ENCODE results near the gene FAM50B.

The FAM50B gene

DNA sequence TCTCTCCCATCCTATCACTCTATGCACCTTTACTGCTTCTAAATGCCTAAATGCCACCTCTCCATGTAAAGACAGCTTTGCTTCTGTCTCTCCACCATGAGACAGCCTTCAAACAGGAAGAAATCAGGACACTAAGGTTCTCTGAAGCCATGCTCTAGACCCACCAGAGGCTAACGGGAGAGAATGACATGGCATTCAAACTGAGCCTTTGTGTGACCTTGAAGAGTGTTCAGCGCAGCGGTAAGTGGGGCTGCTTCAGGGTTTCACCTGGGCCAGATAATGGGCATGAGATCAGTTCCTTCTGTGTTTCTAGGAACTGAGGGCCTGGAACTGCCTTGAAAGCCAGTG, 20.1 kb downstream of the FAM50B start:
- Histone ChIP-seq H3K9me2 (replicated peaks; ENCODE audit: insufficient read depth, low read length) (no peaks in the 10 kb centered on the region), H3K36me3 (ENCODE audit: low read length) (no peaks in the 10 kb centered on the region), H3K4me2 (ENCODE audit: low read depth, low read length, poor library complexity, severe bottlenecking) (no peak overlapping the region), H2AFZ (ENCODE audit: low read depth, low read length, severe bottlenecking) (no peak overlapping the region), H3K4me3 (ENCODE audit: insufficient read depth, low read length, poor library complexity, severe bottlenecking) (no peak overlapping the region), H3K79me2 (ENCODE audit: insufficient read depth, low read length) (no peaks in the 10 kb centered on the region), H3K9me3 (ENCODE audit: insufficient read depth, low read length) (no peaks in the 10 kb centered on the region), H3K27ac (ENCODE audit: low read depth, low read length) (no peak overlapping the region), H3F3A (ENCODE audit: insufficient read depth) (no peaks in the 10 kb centered on the region), H3K9ac (ENCODE audit: low read length) (no peak overlapping the region), H4K20me1 (ENCODE audit: low read depth, low read length) (no peaks in the 10 kb centered on the region), H3K27me3 (ENCODE audit: low read length) (no peaks in the 10 kb centered on the region)
- TF ChIP-seq EZH2phosphoT487 (conservative IDR thresholded peaks at IDR 0.05; ENCODE audit: low read length) = no peak
- TF ChIP-seq, protein P1, sequence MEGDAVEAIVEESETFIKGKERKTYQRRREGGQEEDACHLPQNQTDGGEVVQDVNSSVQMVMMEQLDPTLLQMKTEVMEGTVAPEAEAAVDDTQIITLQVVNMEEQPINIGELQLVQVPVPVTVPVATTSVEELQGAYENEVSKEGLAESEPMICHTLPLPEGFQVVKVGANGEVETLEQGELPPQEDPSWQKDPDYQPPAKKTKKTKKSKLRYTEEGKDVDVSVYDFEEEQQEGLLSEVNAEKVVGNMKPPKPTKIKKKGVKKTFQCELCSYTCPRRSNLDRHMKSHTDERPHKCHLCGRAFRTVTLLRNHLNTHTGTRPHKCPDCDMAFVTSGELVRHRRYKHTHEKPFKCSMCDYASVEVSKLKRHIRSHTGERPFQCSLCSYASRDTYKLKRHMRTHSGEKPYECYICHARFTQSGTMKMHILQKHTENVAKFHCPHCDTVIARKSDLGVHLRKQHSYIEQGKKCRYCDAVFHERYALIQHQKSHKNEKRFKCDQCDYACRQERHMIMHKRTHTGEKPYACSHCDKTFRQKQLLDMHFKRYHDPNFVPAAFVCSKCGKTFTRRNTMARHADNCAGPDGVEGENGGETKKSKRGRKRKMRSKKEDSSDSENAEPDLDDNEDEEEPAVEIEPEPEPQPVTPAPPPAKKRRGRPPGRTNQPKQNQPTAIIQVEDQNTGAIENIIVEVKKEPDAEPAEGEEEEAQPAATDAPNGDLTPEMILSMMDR (IDR thresholded peaks at IDR 0.05; ENCODE audit: insufficient read depth, low read length, poor library complexity, severe bottlenecking) = no peak

DNA sequence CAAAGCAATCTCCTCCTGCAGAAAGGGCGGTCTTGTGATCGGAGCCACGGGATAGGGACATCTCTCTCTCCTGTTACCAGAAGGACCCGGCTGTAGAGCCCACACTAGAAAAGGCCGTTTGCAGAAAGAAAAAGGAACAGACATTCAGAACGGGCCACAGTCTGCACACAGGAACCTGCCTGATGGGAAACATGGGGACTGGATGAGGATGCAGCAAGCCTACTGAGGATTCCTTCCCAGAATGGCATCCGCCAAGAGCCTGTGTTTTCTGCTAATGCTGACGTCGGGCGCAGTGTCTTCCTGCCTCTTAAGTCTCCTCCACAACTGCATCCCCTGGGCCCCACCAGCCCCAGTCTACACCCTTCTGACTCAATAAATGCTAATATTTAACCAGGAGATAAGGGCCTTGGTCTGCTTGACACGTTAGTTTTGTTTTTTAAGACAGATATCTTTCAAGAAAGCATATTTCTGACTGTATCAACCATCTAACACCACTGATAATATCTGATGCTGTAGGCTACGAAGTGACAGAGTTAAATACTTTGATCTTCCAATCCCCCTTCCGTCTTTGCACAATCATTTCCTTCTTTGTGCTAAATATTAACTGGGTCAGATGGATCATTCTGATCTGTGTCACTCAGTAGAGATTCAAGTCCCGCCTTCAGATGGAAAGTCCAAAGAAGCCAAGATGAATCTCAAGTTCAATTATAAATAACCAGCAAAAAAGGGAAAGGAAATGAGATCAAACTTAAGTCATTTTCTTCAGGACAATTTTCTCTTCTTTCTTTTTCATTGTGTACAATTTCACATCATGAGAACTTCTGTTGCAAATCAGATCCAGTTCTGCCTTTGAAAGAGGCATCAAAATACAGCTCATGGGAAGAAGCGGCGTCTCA, 20.7 kb downstream of the FAM50B start:
- no peaks in the 10 kb centered on the region for H3F3A ChIP-seq (ENCODE audit: insufficient read depth)
- H2AFZ ChIP-seq (ENCODE audit: low read depth, low read length, severe bottlenecking) = no peak overlapping the region
- H3K27me3 ChIP-seq (ENCODE audit: low read length) = no peaks in the 10 kb centered on the region
- no peaks in the 10 kb centered on the region for H3K9me2 ChIP-seq (replicated peaks; ENCODE audit: insufficient read depth, low read length)
- H3K27ac ChIP-seq (ENCODE audit: low read depth, low read length) = no peak overlapping the region
- H3K79me2 ChIP-seq (ENCODE audit: insufficient read depth, low read length) = no peaks in the 10 kb centered on the region
- H3K4me3 ChIP-seq (ENCODE audit: insufficient read depth, low read length, poor library complexity, severe bottlenecking) = no peak overlapping the region
- H3K9me3 ChIP-seq (ENCODE audit: insufficient read depth, low read length) = no peaks in the 10 kb centered on the region
- no peak overlapping the region for H3K9ac ChIP-seq (ENCODE audit: low read length)
- TF ChIP-seq EZH2phosphoT487 (conservative IDR thresholded peaks at IDR 0.05; ENCODE audit: low read length) = no peak
- H3K36me3 ChIP-seq (ENCODE audit: low read length) = no peaks in the 10 kb centered on the region
- no peaks in the 10 kb centered on the region for H4K20me1 ChIP-seq (ENCODE audit: low read depth, low read length)
- H3K4me2 ChIP-seq (ENCODE audit: low read depth, low read length, poor library complexity, severe bottlenecking) = no peak overlapping the region

DNA sequence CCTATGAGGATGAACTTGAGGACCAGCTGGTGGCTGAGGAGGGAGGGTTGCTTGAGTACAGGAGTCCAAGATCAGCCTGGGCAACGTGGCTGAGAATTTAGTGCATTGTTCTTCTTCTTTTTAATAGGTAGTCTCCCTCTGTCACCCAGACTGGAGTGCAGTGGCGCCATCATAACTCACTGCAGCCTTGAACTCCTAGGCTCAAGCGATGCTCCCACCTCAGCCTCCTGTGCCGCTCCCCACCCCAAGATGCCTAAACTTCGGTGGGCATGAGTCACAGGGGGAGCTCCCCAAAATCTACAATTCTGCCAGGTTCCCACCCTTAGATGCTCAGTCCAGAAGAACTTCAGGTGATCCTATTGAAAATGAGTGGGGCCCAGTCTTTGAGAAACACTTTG, 21.4 kb downstream of the FAM50B start:
- H3K9me3 ChIP-seq (ENCODE audit: insufficient read depth, low read length) = no peaks in the 10 kb centered on the region
- H3K36me3 ChIP-seq (ENCODE audit: low read length) = no peaks in the 10 kb centered on the region
- no peaks in the 10 kb centered on the region for H3K9me2 ChIP-seq (replicated peaks; ENCODE audit: insufficient read depth, low read length)
- no peak overlapping the region for H3K9ac ChIP-seq (ENCODE audit: low read length)
- no peaks in the 10 kb centered on the region for H3F3A ChIP-seq (ENCODE audit: insufficient read depth)
- no peaks in the 10 kb centered on the region for H3K79me2 ChIP-seq (ENCODE audit: insufficient read depth, low read length)
- H3K4me2 ChIP-seq (ENCODE audit: low read depth, low read length, poor library complexity, severe bottlenecking) = no peak overlapping the region
- H4K20me1 ChIP-seq (ENCODE audit: low read depth, low read length) = no peaks in the 10 kb centered on the region
- no peak overlapping the region for H3K4me3 ChIP-seq (ENCODE audit: insufficient read depth, low read length, poor library complexity, severe bottlenecking)
- TF ChIP-seq, protein P1 (IDR thresholded peaks at IDR 0.05; ENCODE audit: insufficient read depth, low read length, poor library complexity, severe bottlenecking) = no peak
- TF ChIP-seq EZH2phosphoT487 (conservative IDR thresholded peaks at IDR 0.05; ENCODE audit: low read length) = no peak
- no peaks in the 10 kb centered on the region for H3K27me3 ChIP-seq (ENCODE audit: low read length)
- no peak overlapping the region for H2AFZ ChIP-seq (ENCODE audit: low read depth, low read length, severe bottlenecking)
- no peak overlapping the region for H3K27ac ChIP-seq (ENCODE audit: low read depth, low read length)

DNA sequence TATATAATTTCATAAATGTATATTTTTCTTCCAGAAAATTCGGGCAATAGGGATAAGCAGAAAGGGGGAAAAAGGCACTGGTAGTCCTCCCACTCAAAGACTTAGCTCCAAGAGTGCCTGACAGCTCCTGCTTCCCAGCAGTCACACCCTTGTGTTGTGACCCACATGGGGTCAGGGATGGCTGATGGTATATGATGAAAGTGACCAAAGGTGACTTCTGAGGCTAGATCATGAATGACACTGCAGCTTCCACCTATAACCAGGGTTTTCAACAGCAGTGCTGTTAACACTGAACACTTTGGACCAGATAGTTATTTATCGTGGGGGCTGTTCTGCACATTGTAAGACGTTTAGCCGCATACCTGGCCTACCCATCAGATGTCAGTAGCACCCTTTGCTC, 22.3 kb downstream of the FAM50B start:
- no peak overlapping the region for H3K4me3 ChIP-seq (ENCODE audit: insufficient read depth, low read length, poor library complexity, severe bottlenecking)
- H4K20me1 ChIP-seq (ENCODE audit: low read depth, low read length) = no peaks in the 10 kb centered on the region
- no peaks in the 10 kb centered on the region for H3K79me2 ChIP-seq (ENCODE audit: insufficient read depth, low read length)
- no peaks in the 10 kb centered on the region for H3K9me2 ChIP-seq (replicated peaks; ENCODE audit: insufficient read depth, low read length)
- no peak overlapping the region for H3K9ac ChIP-seq (ENCODE audit: low read length)
- TF ChIP-seq, protein P1 (IDR thresholded peaks at IDR 0.05; ENCODE audit: insufficient read depth, low read length, poor library complexity, severe bottlenecking) = no peak
- no peak for TF ChIP-seq EZH2phosphoT487 (conservative IDR thresholded peaks at IDR 0.05; ENCODE audit: low read length)
- no peaks in the 10 kb centered on the region for H3F3A ChIP-seq (ENCODE audit: insufficient read depth)
- H3K36me3 ChIP-seq (ENCODE audit: low read length) = no peaks in the 10 kb centered on the region
- H3K27ac ChIP-seq (ENCODE audit: low read depth, low read length) = no peak overlapping the region
- H3K4me2 ChIP-seq (ENCODE audit: low read depth, low read length, poor library complexity, severe bottlenecking) = no peak overlapping the region
- H2AFZ ChIP-seq (ENCODE audit: low read depth, low read length, severe bottlenecking) = no peak overlapping the region
- no peaks in the 10 kb centered on the region for H3K9me3 ChIP-seq (ENCODE audit: insufficient read depth, low read length)
- no peaks in the 10 kb centered on the region for H3K27me3 ChIP-seq (ENCODE audit: low read length)

All from SU-DHL-6 (cell line).